HG03045 (cell line): ENCODE measurements around the gene FADS1.

Experiments used
- ATAC-seq: cut with Tn5 transposase; IDR thresholded peaks from one replicate; pipeline ENCODE4 v1.9.1; 2021; ENCODE audit warnings: mild to moderate bottlenecking, moderate library complexity; ENCODE audit not compliant: unreplicated experiment

Gene FADS1

DNA sequence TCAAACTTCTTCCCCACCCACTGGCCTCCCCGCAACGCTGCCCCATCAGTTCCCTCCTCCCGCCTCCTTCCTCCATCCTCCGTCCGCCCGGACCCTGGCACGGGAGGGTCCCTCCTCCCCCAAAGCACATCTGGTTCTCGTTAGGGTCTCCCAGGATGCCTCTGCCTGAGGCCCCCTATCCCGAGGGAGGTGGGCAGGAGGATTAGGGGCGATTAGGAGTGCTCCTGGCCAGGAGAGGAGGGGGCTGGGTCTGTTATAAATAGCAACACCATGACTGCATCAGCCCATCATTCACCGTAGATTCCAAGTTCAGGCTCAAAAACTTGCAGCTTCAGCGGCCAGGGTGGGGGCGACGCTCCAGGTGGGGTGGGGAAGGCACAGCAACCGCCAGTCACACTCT, 54.0 kb downstream of the FADS1 start:
- no peak for ATAC-seq

DNA sequence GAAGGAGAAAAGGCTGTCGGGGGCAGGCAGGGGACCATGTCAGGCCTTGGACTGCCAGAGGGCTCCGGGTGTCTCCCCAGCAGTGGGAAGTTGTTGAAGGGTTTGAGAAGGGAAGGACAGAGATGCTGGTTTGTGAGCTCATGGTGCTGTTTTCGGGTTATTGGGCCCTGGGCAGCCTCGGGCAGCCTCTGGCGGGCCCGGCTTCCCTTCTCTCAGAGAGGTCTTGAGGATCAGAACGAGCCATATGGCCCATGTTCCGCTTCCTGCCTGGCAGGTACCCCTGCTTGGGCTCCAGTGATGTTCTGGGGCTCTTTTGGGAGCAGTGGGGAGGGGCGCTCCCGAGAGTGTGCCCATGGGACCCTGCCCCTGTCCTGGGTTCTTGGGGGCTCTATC, 54.6 kb downstream of the FADS1 start:
- ATAC-seq, result no peak

DNA sequence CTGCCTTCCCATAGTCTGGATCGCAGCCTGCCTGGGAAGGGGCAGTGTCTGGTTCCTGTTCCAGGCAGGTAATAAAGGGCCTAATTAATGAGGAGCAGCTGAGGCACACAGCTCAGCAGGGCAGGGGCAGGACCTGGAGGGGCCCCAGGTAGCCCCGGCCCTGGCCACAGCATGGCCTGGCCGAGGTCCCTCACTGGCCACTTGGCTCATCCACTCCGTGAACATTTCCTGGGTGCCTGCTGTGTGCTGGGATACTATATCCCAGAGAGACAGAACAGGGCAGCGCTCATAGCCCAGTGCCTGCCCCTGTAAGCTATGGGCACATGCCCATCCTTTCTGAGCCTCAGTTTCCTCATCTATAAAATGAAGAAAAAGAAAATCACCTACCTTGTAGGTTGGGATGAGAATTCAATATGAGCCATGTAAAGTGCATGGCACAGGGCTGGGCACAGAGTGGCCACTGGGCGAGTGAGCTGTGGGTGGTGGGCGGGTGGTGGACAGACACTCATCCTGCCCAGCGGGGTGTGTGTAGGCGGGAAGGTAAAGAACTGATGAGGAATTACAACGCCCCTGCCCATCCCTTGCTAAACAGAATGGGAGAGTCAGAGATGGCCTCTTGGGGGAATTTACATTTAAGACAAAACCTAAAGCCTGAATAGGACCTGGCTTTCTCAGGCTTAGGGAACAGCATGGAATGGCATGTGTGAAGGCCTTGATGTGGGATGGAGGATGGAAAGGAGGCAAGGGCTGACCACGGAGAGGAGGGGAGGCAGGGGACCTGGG, 55.2 kb downstream of the FADS1 start:
- no peak for ATAC-seq

DNA sequence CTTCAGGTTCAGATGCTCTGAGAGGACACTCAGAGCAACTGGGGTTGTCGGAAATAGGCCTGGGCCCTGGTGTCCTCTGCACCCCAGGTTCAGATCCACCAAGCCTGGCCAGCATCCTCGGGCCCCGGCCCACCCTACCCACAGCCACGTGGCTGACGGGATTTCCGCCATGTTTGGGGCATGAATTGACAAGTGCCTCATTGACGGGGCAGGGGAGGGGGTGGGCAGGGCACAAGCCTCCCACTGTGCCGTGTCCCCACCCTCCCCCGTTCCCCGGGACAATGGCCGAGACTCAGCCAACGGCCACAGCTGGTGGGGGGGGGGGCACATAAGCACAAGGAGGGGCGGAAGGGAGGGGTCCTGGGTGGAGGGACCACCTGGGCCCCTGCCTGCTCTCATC, 55.9 kb downstream of the FADS1 start:
- no peak for ATAC-seq

DNA sequence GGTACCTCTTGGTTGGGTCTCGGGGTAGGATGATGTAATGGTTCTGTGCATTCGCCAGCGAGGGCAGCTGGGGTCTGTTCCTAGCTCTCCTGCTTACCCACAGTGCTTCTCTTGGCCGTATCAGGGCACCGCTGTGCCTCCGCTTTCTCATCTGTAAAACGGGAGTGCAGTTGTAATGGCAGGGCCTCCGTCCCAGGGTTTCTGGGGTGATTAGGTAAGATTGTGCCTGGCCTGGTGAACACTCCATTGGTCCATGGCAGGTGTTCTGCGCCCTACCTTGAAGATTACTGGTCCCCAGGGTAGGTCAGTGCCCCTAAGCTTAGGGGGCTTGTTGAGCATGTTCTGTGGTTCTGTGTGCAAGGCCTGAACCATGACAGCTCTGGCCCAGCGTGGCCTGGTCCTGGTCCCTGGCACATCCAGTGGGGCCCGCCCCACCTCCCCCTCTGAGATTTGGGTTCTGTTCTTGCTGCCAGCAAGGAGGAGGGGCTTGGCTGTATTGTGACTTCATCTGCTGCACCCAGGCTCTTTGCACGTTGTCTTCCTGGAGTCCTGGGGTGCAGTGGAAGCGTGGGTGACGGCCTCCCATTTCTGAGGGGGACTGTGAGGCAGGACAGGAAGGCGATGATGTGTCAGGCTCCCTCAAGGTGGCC, 59.5 kb downstream of the FADS1 start:
- no peak for ATAC-seq

DNA sequence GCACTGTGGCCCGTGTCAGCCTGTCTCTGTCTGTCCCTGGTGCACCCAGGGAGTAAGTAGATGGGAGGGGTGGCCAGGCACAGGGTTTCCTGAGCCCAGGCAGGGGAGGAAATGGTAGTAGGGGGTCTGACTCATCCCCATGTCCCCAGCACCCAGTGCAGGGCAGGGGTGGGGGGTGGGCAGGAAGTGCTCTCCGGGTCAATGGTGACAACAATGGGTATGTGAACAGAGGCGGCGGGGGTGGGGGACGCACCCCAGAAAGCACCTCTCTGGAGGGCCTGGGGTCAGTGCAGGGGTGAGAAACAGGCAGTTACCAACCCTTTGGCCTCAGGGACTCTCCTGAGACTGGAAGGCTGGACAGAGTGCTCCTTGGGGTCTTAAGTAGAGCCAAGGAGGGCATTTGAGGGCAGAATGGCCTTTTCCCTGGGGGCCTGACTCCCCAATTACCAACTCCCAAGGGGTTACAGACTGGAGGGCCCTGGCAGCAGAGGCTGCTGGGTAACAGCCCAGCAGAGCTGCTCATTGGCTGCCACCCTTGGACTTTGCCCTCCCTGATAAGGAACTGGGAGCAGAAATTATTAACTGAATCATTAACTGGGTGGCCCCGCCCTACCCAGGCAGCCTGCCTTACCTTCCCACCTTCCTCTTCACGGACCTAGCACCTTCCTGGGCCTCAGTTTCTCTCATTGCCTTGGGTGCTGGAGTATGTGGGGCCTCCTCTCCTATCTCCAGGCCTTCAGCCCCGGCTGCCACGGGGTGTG, 60.2 kb downstream of the FADS1 start:
- ATAC-seq, result no peak

DNA sequence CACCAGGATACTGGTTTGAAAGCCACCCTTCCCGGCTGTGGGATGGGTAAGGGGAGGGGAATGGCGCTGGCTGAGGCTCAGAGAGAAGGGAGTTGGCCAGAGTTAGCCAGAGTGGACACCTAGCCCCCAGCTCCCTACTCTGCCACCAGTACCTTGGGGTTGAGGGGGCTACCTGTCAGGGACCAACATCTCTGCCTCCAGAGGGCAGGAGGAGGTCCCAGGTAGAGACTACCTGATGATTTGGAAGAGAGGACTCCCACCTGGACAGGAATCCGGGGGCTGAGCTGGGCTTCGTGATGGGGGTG, 60.7 kb downstream of the FADS1 start:
- no peak for ATAC-seq

DNA sequence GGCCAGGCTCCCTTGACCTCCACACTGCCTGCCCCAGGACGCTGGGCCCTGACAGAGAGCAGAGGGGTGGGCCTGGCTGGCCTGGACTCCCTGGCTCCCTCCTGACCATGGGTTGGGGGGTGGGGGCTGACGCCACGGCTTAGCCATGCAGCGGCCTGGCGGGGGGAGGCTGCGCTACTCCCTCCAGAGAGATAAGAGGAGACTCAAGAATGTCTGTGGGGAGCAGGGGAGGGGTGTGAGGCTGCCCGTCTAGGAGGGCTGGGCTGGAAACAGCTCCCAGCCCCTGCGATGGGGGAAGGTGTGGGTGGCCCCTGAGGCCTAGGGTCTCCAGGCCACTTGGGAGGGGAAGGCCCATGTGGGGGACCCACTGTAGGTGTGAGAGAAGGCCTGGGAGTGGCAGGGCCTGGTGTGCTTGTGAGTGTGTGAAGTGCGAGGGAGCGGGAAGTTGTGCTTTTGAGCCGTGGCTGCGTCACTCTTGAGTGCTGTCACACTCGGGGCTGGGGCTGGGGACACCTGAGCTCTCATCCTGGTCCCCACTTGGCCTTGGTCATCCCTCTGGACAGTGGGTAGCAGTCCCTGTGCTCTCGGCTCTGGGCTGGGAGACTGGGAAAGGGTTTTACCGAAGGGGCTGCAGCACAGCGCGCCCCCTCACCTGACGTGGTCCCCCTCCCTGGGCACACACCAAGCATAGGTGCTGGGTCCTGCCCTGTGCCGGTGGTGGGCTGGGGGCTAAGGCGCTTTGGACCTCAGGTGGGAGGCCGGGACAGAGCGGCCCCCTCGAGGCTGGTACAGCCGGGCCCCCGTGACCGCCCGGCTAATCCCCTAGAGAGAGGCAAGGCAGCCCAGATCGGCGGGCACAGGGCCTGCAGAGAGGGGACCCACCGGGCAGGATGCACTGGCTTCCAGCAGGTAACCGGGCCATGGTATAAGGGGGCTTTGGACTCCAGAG, 62.0 kb downstream of the FADS1 start:
- ATAC-seq, result no peak

DNA sequence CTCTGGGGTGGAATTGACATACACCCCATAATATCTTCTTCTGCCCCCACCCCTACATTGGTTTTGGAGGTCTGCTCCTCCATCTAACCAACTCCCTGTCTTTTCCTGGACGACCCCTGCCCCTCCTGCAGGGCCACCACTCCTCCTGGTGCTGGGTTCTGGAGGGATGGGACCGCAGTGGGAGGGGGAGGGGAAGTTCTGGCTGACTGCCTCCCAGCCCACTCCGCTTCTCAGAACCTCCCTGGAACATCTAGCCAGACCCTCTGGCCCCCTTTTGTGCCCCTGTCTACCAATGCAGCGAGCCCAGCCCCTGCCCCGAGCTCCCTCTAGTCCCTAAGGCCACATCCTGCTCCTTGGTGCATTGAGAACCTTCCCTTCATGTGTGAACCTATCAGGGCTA, 63.1 kb downstream of the FADS1 start:
- no peak for ATAC-seq

DNA sequence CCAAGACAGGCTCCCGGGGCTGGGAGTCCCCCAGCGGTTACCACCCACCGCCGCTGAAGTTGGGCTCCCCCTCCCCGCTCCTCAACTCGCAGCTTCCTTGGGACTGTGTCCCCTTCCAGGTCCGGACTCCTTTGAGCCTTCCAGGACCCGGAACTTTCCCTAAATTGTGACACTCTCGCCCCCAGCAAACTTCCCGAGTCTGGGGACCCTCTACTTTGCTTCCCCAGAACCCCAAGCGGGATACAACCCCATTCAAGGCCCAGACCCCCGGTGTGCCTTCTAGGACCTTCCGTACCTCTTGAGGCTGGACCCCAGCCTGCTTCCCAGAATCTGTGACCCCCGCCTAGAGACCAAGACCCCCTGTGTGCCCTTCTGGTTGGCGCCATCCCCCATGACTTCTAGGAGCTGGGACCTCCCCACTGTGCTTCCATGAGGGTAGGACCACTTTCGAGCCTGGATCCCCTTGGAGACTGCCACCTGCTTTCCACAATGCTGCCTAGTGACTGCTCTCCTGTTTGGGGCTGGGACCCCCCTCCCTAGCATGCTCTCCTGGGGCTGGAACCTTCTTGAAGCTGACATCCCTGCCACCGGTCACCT, 63.8 kb downstream of the FADS1 start:
- ATAC-seq, result no peak

DNA sequence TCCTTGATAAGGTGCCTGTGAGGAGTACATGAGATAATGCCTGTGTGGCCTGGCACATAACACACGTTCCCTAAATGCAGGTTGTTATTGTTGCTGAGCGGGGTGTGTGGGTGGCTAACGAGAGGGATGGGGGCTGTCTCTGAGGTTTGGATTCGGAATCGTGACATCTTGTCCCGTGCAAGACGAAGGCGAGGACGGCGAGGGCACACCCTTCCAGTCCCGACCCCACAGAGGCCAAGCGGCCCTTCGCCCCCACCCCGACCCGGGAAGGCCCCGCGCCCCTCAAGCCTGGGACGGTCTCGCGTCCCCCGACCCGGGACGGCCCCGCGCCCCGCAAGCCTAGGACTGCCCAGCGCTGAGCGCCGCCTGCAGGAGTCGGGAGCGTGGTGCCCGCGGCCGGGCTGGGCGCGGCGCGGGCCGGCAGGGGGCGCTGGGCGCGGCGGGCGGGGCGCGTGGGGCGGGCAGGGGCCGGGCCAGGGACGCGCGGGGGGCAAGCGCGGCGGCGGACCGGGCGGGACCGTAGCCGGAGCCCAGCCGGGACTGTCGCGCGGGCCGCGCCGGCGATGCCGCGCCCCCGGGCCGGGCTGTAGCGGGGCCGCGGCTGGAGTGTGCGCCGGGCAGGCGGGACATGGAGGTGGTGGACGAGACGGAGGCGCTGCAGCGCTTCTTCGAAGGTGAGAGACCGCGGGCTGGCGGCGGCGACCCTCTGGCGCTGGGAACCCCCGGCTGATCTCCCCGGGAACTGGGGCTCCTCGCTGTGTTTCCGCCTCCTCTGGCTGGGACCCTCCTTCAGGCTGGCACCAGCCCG, 64.5 kb downstream of the FADS1 start, which contains the start of gene MYRF:
MYRF (plus strand) TSS at position 520 of the 808 bp plus-strand sequence; CDS start at position 629, 109 bp downstream.
- no peak for ATAC-seq

DNA sequence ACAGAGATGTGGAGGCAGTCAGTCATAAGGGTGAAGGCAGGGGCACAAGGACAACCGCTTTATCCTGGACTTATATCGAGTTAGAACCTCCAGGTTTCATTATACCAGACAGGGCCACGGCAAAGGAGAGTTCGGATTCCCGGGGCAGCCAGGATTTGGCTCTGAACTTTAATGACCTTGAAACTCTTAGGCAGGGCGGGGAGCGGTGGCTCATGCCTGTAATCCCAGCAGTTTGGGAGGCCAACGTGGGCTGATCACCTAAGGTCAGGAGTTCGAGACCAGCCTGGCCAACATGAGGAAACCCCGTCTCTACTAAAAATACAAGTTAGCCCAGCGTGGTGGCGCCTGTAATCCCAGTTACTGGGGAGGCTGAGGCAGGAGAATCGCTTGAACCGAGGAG, 65.4 kb downstream of the FADS1 start:
- no peak for ATAC-seq

DNA sequence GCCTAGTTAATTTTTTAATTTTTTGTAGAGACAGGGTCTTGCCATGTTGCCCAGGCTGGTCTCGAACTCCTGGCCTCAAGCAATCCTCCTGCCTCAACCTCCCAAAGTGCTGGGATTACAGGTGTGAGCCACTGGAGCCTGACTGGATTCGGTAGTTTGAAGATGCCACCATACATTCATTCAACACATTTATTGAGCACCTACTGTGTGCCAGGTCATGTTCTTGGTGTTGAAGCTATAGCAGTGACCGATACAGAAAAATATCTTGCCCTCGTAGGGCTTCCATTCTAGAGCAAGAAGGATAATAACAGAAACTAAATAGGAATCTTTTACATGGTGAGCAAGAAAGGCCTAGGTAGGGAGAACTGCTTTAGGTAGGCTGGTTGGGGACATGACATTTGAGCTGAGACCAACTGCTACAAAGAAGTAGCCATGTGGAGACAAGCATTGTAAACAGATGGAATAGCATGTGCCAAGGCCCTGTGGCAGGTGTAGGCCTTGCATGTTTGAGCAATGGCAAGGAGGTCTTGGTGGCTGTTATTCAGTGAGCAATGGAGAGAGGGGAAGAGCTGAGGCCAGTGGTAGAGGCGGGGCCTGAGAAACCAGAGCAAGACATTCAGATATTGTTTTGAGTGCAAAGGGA, 66.1 kb downstream of the FADS1 start:
- no peak for ATAC-seq
